Smooth muscle cell (in vitro differentiated cells): ENCODE measurements around the gene FHIP2A. TPM values are rescaled to one million over a fixed set of nuclear protein-coding genes. Genes with fewer than 3 reads are reported as not detected.

ENCODE experiments used
- DNase-seq: peaks from one replicate; lab custom pipeline; 2025; ENCODE audit not compliant: unreplicated experiment; lab: John Stamatoyannopoulos, UW
- H2AFZ ChIP-seq: fragments of 200-600 bp; sonication (generic); 2 replicates; pipeline ENCODE4 v1.6.0; 2016; ENCODE audit warnings: antibody characterized with exemption, low read depth, mild to moderate bottlenecking
- H3F3A ChIP-seq: fragments of 200-600 bp; sonication (generic); 2 replicates; pipeline ENCODE4 v1.6.0; 2017; ENCODE audit warnings: antibody characterized with exemption, low read depth
- H3K27ac ChIP-seq: fragments of 200-600 bp; sonication (generic); 2 replicates; pipeline ENCODE4 v1.5.1; 2016; ENCODE audit warnings: low read depth, mild to moderate bottlenecking
- H3K27me3 ChIP-seq: fragments of 200-600 bp; sonication (generic); 2 replicates; pipeline ENCODE4 v1.6.1; 2016; ENCODE audit warnings: low read depth, mild to moderate bottlenecking
- H3K36me3 ChIP-seq: fragments of 200-600 bp; sonication (generic); 2 replicates; pipeline ENCODE4 v1.5.1; 2016; ENCODE audit warnings: low read depth
- H3K4me1 ChIP-seq: fragments of 200-600 bp; sonication (generic); 2 replicates; pipeline ENCODE4 v1.5.1; 2016; ENCODE audit warnings: low read depth
- H3K4me2 ChIP-seq: fragments of 200-600 bp; sonication (generic); 2 replicates; pipeline ENCODE4 v1.6.0; 2016; ENCODE audit warnings: mild to moderate bottlenecking
- H3K4me3 ChIP-seq: fragments of 200-600 bp; sonication (generic); 2 replicates; pipeline ENCODE4 v1.5.1; 2016; ENCODE audit warnings: mild to moderate bottlenecking
- H3K79me2 ChIP-seq: fragments of 200-600 bp; sonication (generic); 2 replicates; pipeline ENCODE4 v1.6.0; 2016; ENCODE audit warnings: low read depth, mild to moderate bottlenecking
- H3K9ac ChIP-seq: fragments of 200-600 bp; sonication (generic); 2 replicates; pipeline ENCODE4 v1.6.0; 2016; ENCODE audit warnings: low read depth
- H3K9me3 ChIP-seq: fragments of 200-600 bp; sonication (generic); replicated peaks from 2 replicates; pipeline ENCODE4 v1.5.1; 2016; ENCODE audit warnings: low read depth
- H4K20me1 ChIP-seq: fragments of 200-600 bp; sonication (generic); 2 replicates; pipeline ENCODE4 v1.6.0; 2016; ENCODE audit warnings: low read depth
- CTCF ChIP-seq: fragments of 200-600 bp; sonication (generic); IDR thresholded peaks from 2 replicates; pipeline ENCODE4 v1.5.1; 2017; ENCODE audit warnings: borderline replicate concordance, mild to moderate bottlenecking, antibody characterized with exemption; ENCODE audit not compliant: insufficient read depth, poor library complexity, severe bottlenecking
- WGBS: methylation state at CpG from one replicate; pipeline ENCODE4 v1.1.7; 2016; ENCODE audit warnings: low lambda C conversion rate; 5-methylcytosine and 5-hydroxymethylcytosine counted together
- polyA plus RNA-seq: library from polyadenylated mRNA; unstranded; fragments of >200 nt; fragmentation: Nextera tagmentation; extraction: Ambion mirVana; gene quantifications from 2 replicates; pipeline ENCODE4 v1.2.1, GENCODE V29; 2016
- total RNA-seq: library from RNA; depleted of rRNA; stranded (reverse); fragments of >200 nt; gene quantifications from 2 replicates; pipeline ENCODE4 v1.2.3, GENCODE V29; 2014

Gene FHIP2A
- total and polyA plus RNA-seq, 2 experiments from 2014 or later: 15.3 to 34.9 TPM

DNA sequence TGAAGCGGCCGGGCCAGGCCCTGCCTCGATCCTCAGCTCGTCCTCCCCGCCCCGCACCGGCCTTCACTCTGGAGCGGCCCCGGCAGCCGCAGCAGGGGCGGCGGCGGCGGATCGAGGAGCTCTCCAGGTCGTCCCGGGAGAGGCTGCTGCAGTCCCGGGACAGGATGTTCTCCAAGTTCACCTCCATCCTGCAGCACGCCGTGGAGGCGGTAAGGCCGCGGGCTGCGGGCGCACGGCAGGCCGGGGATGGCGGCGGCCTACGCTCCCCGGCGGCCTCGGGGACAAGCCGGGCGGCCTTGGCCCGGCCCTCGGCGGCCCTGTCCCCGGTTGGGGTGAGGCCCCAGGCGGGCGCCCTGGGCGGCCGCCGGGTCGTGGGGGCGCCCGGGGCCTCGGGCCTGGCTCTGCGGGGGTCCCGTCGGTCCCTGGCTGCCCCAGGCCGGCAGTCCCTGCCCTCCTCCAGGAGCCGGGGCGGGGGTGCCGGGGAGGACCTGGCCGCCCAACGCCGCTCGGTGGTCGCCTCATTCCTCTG is 399 bp downstream of the FHIP2A start:
- DNase-seq: peak; percentile 61
- H3K79me2 ChIP-seq: peaks cover 45% of the 10 kb centered on the region

GRCh38 chr10:114822444-114823076 is 980 bp downstream of the FHIP2A start:
- H3K9me3 ChIP-seq: no peaks in the 10 kb centered on the region
- TF ChIP-seq CTCF: no peak
- H3K9ac ChIP-seq: peak overlapping the region; percentile 96
- peak overlapping the region; percentile 86 for H3K27ac ChIP-seq
- H3K79me2 ChIP-seq: peaks cover 50% of the 10 kb centered on the region
- peak overlapping the region; percentile 93 for H3K4me2 ChIP-seq
- no peaks in the 10 kb centered on the region for H3K36me3 ChIP-seq
- peak; percentile 33 for DNase-seq
- 2% methylated on average over 22 of the region's 22 CpGs for WGBS
- H2AFZ ChIP-seq: peak overlapping the region; percentile 71
- peaks cover 15% of the 10 kb centered on the region for H3K4me1 ChIP-seq
- peaks cover 48% of the 10 kb centered on the region for H4K20me1 ChIP-seq
- H3K27me3 ChIP-seq: peaks cover 6% of the 10 kb centered on the region
- peak overlapping the region; percentile 98 for H3K4me3 ChIP-seq
- peaks cover 9% of the 10 kb centered on the region for H3F3A ChIP-seq

More for the DNA sequence above, 399 bp downstream of the FHIP2A start:
- Histone ChIP-seq H3K9me3 (no peaks in the 10 kb centered on the region), H3K4me2 (peak overlapping the region; percentile 93), H3K36me3 (no peaks in the 10 kb centered on the region), H3K4me1 (peaks cover 15% of the 10 kb centered on the region), H3K4me3 (peak overlapping the region; percentile 98), H3K9ac (peak overlapping the region; percentile 96), H3K27me3 (peaks cover 6% of the 10 kb centered on the region), H4K20me1 (peaks cover 42% of the 10 kb centered on the region), H3F3A (peaks cover 9% of the 10 kb centered on the region), H2AFZ (peak overlapping the region; percentile 94), H3K27ac (peak overlapping the region; percentile 86)
- WGBS: 1% methylated on average over 20 of the region's 60 CpGs
- no peak for TF ChIP-seq CTCF

GRCh38 chr10:114823077-114823463 is 1.5 kb downstream of the FHIP2A start:
- peaks cover 53% of the 10 kb centered on the region for H4K20me1 ChIP-seq
- peaks cover 15% of the 10 kb centered on the region for H3K4me1 ChIP-seq
- H3K4me2 ChIP-seq: peak overlapping the region; percentile 93
- no peaks in the 10 kb centered on the region for H3K36me3 ChIP-seq
- peaks cover 54% of the 10 kb centered on the region for H3K79me2 ChIP-seq
- peak overlapping the region; percentile 98 for H3K4me3 ChIP-seq
- H2AFZ ChIP-seq: no peak overlapping the region
- peaks cover 2% of the 10 kb centered on the region for H3K27me3 ChIP-seq
- no peak for TF ChIP-seq CTCF
- peak overlapping the region; percentile 96 for H3K9ac ChIP-seq
- 44% methylated on average over 2 of the region's 2 CpGs for WGBS
- no peaks in the 10 kb centered on the region for H3K9me3 ChIP-seq
- no peak for DNase-seq
- H3F3A ChIP-seq: peaks cover 9% of the 10 kb centered on the region
- peak overlapping the region; percentile 86 for H3K27ac ChIP-seq
